ES-I3 (cell line): ENCODE data around the gene ZDHHC9.
"Not testable (repeated sequence)": the region's sequence is repeated elsewhere in the genome, so short reads cannot be mapped to it uniquely, and the experiment has no call there.

Experiments used
- H3K36me3 ChIP-seq: 2 replicates; pipeline ENCODE4 v1.6.1; 2013; ENCODE audit warnings: mild to moderate bottlenecking, low read length, control low read depth, moderate library complexity; ENCODE audit not compliant: insufficient read depth
- H3K4me1 ChIP-seq: 2 replicates; pipeline ENCODE4 v1.6.1; 2013; ENCODE audit warnings: mild to moderate bottlenecking, control low read depth, low read length; ENCODE audit not compliant: insufficient read depth
- H3K9ac ChIP-seq: 2 replicates; pipeline ENCODE4 v1.6.1; 2013; ENCODE audit warnings: low read depth, mild to moderate bottlenecking, low read length, moderate library complexity
- H3K9me3 ChIP-seq: 2 replicates; pipeline ENCODE4 v1.6.1; 2013; ENCODE audit warnings: mild to moderate bottlenecking, low read length, moderate library complexity; ENCODE audit not compliant: control insufficient read depth, insufficient read depth

ZDHHC9 gene

GRCh38 chrX:129843459-129844306, at the start of gene ZDHHC9:
Gene ZDHHC9 (minus strand): TSS chrX:129843886. CDS start chrX:129841945, 1,941 bp downstream.
- H3K9me3 ChIP-seq = no peaks in the 10 kb centered on the region
- peaks cover 13% of the 10 kb centered on the region; the same call in 1 of the 2 replicates for H3K36me3 ChIP-seq

GRCh38 chrX:129877401-129877800, 33.7 kb upstream of the ZDHHC9 start:
- Histone ChIP-seq H3K9ac (no peak overlapping the region), H3K4me1 (peaks cover 12% of the 10 kb centered on the region; the same call in 1 of the 2 replicates), H3K36me3 (no peaks in the 10 kb centered on the region), H3K9me3 (peaks cover 2% of the 10 kb centered on the region; the same call in 1 of the 2 replicates)

More at GRCh38 chrX:129843459-129844306, at the start of gene ZDHHC9:
- Histone ChIP-seq H3K9ac (peak within 1 kb of the TSS; percentile 73), H3K4me1 (peaks cover 7% of the 10 kb centered on the region)

- no peak overlapping the region for H3K9ac ChIP-seq
- H3K36me3 ChIP-seq = no peaks in the 10 kb centered on the region
- H3K4me1 ChIP-seq = peaks cover 12% of the 10 kb centered on the region; the same call in 1 of the 2 replicates
- peaks cover 2% of the 10 kb centered on the region; the same call in 1 of the 2 replicates for H3K9me3 ChIP-seq
These were observed 33.2 kb upstream of the ZDHHC9 start for GRCh38 chrX:129876771-129877305.

GRCh38 chrX:129875669-129876068, 32.0 kb upstream of the ZDHHC9 start:
- Histone ChIP-seq H3K36me3 (no peaks in the 10 kb centered on the region), H3K9me3 (peaks cover 2% of the 10 kb centered on the region; the same call in 1 of the 2 replicates), H3K4me1 (peaks cover 12% of the 10 kb centered on the region; the same call in 1 of the 2 replicates), H3K9ac (no peak overlapping the region)

GRCh38 chrX:129872524-129872923, 28.8 kb upstream of the ZDHHC9 start:
- no peaks in the 10 kb centered on the region for H3K36me3 ChIP-seq
- peaks cover 12% of the 10 kb centered on the region; the same call in 1 of the 2 replicates for H3K4me1 ChIP-seq
- no peak overlapping the region for H3K9ac ChIP-seq
- peaks cover 2% of the 10 kb centered on the region; the same call in 1 of the 2 replicates for H3K9me3 ChIP-seq

- H3K4me1 ChIP-seq, H3K9me3 ChIP-seq, H3K9ac ChIP-seq, H3K36me3 ChIP-seq: not testable (repeated sequence)
These were observed 22.6 kb upstream of the ZDHHC9 start for GRCh38 chrX:129866321-129866720.

- H3K9me3 ChIP-seq, H3K9ac ChIP-seq, H3K4me1 ChIP-seq, H3K36me3 ChIP-seq: not testable (repeated sequence)
These were observed 15.4 kb upstream of the ZDHHC9 start for GRCh38 chrX:129859134-129859533.

- H3K9ac ChIP-seq, H3K36me3 ChIP-seq, H3K4me1 ChIP-seq, H3K9me3 ChIP-seq: not testable (repeated sequence)
These were observed 8.1 kb upstream of the ZDHHC9 start for GRCh38 chrX:129851825-129852224.

GRCh38 chrX:129846716-129847115, 3.0 kb upstream of the ZDHHC9 start:
- Histone ChIP-seq H3K4me1 (no peaks in the 10 kb centered on the region), H3K9me3 (no peaks in the 10 kb centered on the region), H3K9ac (no peak overlapping the region), H3K36me3 (no peaks in the 10 kb centered on the region)

- Histone ChIP-seq H3K4me1 (peaks cover under 1% of the 10 kb centered on the region; the same call in 1 of the 2 replicates), H3K9ac (no peak overlapping the region), H3K36me3 (0 out of 2 replicates have a peak, but pooled peaks cover 7% of the 10 kb centered on the region)
These were observed 2.0 kb upstream of the ZDHHC9 start for GRCh38 chrX:129845616-129846190.

GRCh38 chrX:129843209-129843458, 552 bp downstream of the ZDHHC9 start:
- no peaks in the 10 kb centered on the region for H3K9me3 ChIP-seq
- peak overlapping the region; percentile 73 for H3K9ac ChIP-seq
- H3K4me1 ChIP-seq = peaks cover 7% of the 10 kb centered on the region
- peaks cover 13% of the 10 kb centered on the region; the same call in 1 of the 2 replicates for H3K36me3 ChIP-seq

More at GRCh38 chrX:129845616-129846190, 2.0 kb upstream of the ZDHHC9 start:
- H3K9me3 ChIP-seq = no peaks in the 10 kb centered on the region

- Histone ChIP-seq H3K36me3 (peaks cover 13% of the 10 kb centered on the region; the same call in 1 of the 2 replicates), H3K9ac (peak overlapping the region; percentile 73)
These were observed 1.0 kb downstream of the ZDHHC9 start for GRCh38 chrX:129842510-129843208.

GRCh38 chrX:129840344-129840743, 3.3 kb downstream of the ZDHHC9 start:
- H3K9ac ChIP-seq = no peak overlapping the region
- H3K9me3 ChIP-seq = no peaks in the 10 kb centered on the region
- H3K36me3 ChIP-seq = peaks cover 15% of the 10 kb centered on the region; the same call in 1 of the 2 replicates
- H3K4me1 ChIP-seq = peaks cover 7% of the 10 kb centered on the region

More at GRCh38 chrX:129842510-129843208, 1.0 kb downstream of the ZDHHC9 start:
- Histone ChIP-seq H3K4me1 (peaks cover 7% of the 10 kb centered on the region), H3K9me3 (no peaks in the 10 kb centered on the region)

- no peak overlapping the region for H3K9ac ChIP-seq
- no peaks in the 10 kb centered on the region for H3K9me3 ChIP-seq
- peaks cover 18% of the 10 kb centered on the region; the same call in 1 of the 2 replicates for H3K36me3 ChIP-seq
- peaks cover 7% of the 10 kb centered on the region for H3K4me1 ChIP-seq
These were observed 6.9 kb downstream of the ZDHHC9 start for GRCh38 chrX:129836827-129837226.
